Tibial nerve (tissue), 4 donors: ENCODE data around the gene MRPL1. TPM values are rescaled to one million over a fixed set of nuclear protein-coding genes. Genes with fewer than 3 reads are reported as not detected.

Experiments used
- DNase-seq, 2 donors: peaks; one replicate each; pipeline ENCODE4 v3.0.0-alpha.2; 2019; ENCODE audit warnings: low spot score in 2 of 2
- H3K27ac ChIP-seq, 4 donors: fragments of 200-600 bp; sonication (generic) in 3 of 4; one replicate each; pipeline ENCODE4 v1.5.1; 2017 to 2019; ENCODE audit warnings: mild to moderate bottlenecking in 1 of 4
- H3K27me3 ChIP-seq, 2 donors: fragments of 200-600 bp; sonication (generic) in 1 of 2; one replicate each; pipeline versions ENCODE4 v1.5.1 to v1.6.0; 2017 to 2019
- H3K36me3 ChIP-seq, 3 donors: fragments of 200-600 bp; sonication (generic); one replicate each; pipeline ENCODE4 v1.5.1; 2018 to 2019
- H3K4me1 ChIP-seq, 4 donors: fragments of 200-600 bp; sonication (generic) in 3 of 4; one replicate each; pipeline ENCODE4 v1.5.1; 2017 to 2019
- H3K4me3 ChIP-seq, 4 donors: fragments of 200-600 bp; sonication (generic) in 3 of 4; one replicate each; pipeline ENCODE4 v1.5.1; 2017 to 2019; ENCODE audit warnings: mild to moderate bottlenecking in 1 of 4, moderate library complexity in 1 of 4
- H3K9me3 ChIP-seq, 4 donors: fragments of 200-600 bp; sonication (generic) in 3 of 4; one replicate each; pipeline ENCODE4 v1.5.1; 2017 to 2019
- EP300 ChIP-seq, 2 donors: sonication (generic); formaldehyde crosslinking; IDR thresholded peaks; one replicate each; pipeline ENCODE4 v1.6.1; 2017; ENCODE audit warnings: antibody characterized with exemption in 2 of 2, mild to moderate bottlenecking in 1 of 2
- POLR2A ChIP-seq, 2 donors: fragments of 450-650 bp; IDR thresholded peaks; one replicate each; pipeline ENCODE4 v1.6.1; 2017; ENCODE audit warnings: antibody characterized with exemption in 2 of 2, mild to moderate bottlenecking in 2 of 2, moderate library complexity in 2 of 2
- WGBS, 2 donors: methylation state at CpG; one replicate each; pipeline ENCODE4 v1.1.5; 2018; 5-methylcytosine and 5-hydroxymethylcytosine counted together
- total RNA-seq, 4 donors: library from RNA; depleted of rRNA; stranded (reverse); fragments of >200 nt; gene quantifications; one replicate each; pipeline ENCODE4 v1.1.0, GENCODE V29; 2016
- TF ChIP-seq, protein P1 (sequence below), 5 experiments: fragments of 200-600 bp in 3 of 5; fragments of 450-650 bp in 2 of 5; sonication (generic) in 3 of 5; IDR thresholded peaks; one replicate each; pipeline ENCODE4 v1.5.1; 2016 to 2019; ENCODE audit warnings: antibody characterized with exemption in 5 of 5, mild to moderate bottlenecking in 3 of 5, moderate library complexity in 2 of 5

MRPL1 gene
- total RNA-seq, 4 donors from 2014 or later = 21.0 to 32.3 (median 26.9) TPM

DNA sequence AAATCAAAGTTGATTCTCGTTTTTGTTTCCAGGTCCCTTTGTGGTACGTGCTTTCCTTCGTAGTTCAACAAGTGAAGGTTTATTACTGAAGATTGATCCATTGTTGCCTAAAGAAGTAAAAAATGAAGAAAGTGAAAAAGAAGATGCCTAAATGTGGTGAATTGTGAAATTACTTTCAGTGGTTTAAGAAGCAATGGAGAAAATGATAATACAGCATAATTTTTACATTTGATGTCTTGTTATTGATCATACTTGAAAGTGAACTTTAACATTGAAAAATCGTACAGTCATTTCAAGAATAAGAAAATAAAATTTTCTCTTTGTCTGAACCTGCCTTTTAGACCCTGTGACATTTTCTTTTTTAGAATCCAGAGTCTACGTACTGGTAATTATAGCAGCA, 89.8 kb downstream of the MRPL1 start:
- H3K4me3 ChIP-seq = no peak overlapping the region
- no peaks in the 10 kb centered on the region for H3K4me1 ChIP-seq
- TF ChIP-seq POLR2A (IDR thresholded peaks at IDR 0.05) = no peak
- TF ChIP-seq, protein P1, sequence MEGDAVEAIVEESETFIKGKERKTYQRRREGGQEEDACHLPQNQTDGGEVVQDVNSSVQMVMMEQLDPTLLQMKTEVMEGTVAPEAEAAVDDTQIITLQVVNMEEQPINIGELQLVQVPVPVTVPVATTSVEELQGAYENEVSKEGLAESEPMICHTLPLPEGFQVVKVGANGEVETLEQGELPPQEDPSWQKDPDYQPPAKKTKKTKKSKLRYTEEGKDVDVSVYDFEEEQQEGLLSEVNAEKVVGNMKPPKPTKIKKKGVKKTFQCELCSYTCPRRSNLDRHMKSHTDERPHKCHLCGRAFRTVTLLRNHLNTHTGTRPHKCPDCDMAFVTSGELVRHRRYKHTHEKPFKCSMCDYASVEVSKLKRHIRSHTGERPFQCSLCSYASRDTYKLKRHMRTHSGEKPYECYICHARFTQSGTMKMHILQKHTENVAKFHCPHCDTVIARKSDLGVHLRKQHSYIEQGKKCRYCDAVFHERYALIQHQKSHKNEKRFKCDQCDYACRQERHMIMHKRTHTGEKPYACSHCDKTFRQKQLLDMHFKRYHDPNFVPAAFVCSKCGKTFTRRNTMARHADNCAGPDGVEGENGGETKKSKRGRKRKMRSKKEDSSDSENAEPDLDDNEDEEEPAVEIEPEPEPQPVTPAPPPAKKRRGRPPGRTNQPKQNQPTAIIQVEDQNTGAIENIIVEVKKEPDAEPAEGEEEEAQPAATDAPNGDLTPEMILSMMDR (IDR thresholded peaks at IDR 0.05) = no peak
- TF ChIP-seq EP300 (IDR thresholded peaks at IDR 0.05) = no peak
- H3K36me3 ChIP-seq = peaks cover 0 to 40% (median 0%) of the 10 kb centered on the region in 3 donors
- no peaks in the 10 kb centered on the region for H3K9me3 ChIP-seq
- 72 to 77% methylated on average over 5 of the region's 5 CpGs for WGBS, 2 donors
- H3K27ac ChIP-seq = no peak overlapping the region
- no peak for DNase-seq
- no peaks in the 10 kb centered on the region for H3K27me3 ChIP-seq

DNA sequence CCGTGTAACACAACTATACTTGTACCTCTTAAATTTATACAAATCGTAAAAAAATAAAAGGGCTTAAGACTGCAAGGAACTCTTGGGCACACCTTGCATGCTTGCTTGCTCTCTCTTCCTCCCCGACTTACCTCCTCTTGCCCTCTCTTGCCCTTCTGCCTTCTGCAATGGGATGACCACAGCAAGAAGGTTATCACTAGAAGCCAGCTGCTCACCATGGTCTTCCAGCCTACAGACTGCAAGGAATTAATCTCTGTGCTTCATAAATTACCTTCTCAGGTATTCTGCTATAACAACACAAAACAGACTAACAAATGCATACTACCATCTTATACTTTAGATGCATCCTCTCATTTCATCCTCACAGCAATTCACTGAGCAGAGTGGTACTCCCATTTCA, 92.1 kb downstream of the MRPL1 start:
- no peaks in the 10 kb centered on the region for H3K4me1 ChIP-seq
- WGBS, 2 donors = 88 to 90% methylated on average over 3 of the region's 3 CpGs
- TF ChIP-seq, protein P1 (IDR thresholded peaks at IDR 0.05) = no peak
- TF ChIP-seq POLR2A (IDR thresholded peaks at IDR 0.05) (no peak), EP300 (IDR thresholded peaks at IDR 0.05) (no peak)

DNA sequence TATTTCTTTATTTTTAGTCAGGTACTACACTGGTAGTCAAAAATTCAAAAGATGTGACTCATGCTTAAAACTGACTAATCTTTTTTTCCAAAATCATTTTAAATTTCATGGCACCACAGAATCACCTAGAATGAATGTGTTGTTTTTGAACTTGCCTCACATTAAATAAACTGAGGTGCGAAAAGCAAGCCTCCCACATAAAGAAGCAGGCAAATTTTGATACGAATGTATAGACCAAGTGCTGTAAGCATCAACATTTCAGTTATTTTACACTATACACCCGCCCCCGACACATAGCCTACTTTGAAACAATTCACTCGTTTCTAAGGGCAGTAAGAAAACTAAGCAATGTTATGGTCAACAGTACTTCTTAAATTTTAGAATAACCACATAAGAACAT, 94.3 kb downstream of the MRPL1 start:
- H3K4me3 ChIP-seq = no peak overlapping the region
- no peaks in the 10 kb centered on the region for H3K27me3 ChIP-seq
- no peaks in the 10 kb centered on the region for H3K4me1 ChIP-seq
- H3K27ac ChIP-seq = no peak overlapping the region
- no peaks in the 10 kb centered on the region for H3K9me3 ChIP-seq
- peaks cover 0 to 24% (median 0%) of the 10 kb centered on the region in 3 donors for H3K36me3 ChIP-seq
- WGBS, 2 donors = 80 to 84% methylated on average over 5 of the region's 5 CpGs
- no peak for DNase-seq
- no peak for TF ChIP-seq EP300 (IDR thresholded peaks at IDR 0.05)
- no peak for TF ChIP-seq POLR2A (IDR thresholded peaks at IDR 0.05)
- TF ChIP-seq, protein P1 (IDR thresholded peaks at IDR 0.05) = no peak

More for the DNA sequence above, 92.1 kb downstream of the MRPL1 start:
- Histone ChIP-seq H3K9me3 (no peaks in the 10 kb centered on the region), H3K4me3 (no peak overlapping the region), H3K27me3 (no peaks in the 10 kb centered on the region), H3K36me3 (peaks cover 0 to 40% (median 0%) of the 10 kb centered on the region in 3 donors), H3K27ac (no peak overlapping the region)
- no peak for DNase-seq

DNA sequence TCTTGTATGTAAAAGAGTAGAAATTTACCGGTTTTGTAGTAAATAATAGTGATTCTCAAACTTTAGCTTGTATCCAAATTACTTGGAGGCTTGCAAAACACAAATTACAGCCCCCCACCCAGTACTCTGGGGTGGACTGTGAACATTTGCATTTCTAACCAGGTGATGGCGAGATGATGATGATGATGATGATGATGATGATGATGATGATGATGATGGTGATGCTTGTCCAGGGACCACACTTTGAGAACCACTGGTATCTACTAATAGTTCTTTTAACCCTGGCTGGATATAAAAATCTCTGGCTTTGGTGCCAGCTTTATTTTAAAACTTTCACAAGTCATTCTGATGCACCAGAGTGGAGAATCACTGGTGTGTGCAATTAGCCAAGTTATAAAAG, 96.3 kb downstream of the MRPL1 start:
- TF ChIP-seq EP300 (IDR thresholded peaks at IDR 0.05) (no peak), POLR2A (IDR thresholded peaks at IDR 0.05) (no peak)
- TF ChIP-seq, protein P1 (IDR thresholded peaks at IDR 0.05) = no peak
- Histone ChIP-seq H3K27ac (no peak overlapping the region), H3K4me1 (no peaks in the 10 kb centered on the region), H3K36me3 (peaks cover 0 to 11% (median 0%) of the 10 kb centered on the region in 3 donors), H3K27me3 (no peaks in the 10 kb centered on the region), H3K9me3 (no peaks in the 10 kb centered on the region), H3K4me3 (no peak overlapping the region)
- WGBS, 2 donors = 81 to 84% methylated on average over 2 of the region's 2 CpGs
- no peak for DNase-seq

DNA sequence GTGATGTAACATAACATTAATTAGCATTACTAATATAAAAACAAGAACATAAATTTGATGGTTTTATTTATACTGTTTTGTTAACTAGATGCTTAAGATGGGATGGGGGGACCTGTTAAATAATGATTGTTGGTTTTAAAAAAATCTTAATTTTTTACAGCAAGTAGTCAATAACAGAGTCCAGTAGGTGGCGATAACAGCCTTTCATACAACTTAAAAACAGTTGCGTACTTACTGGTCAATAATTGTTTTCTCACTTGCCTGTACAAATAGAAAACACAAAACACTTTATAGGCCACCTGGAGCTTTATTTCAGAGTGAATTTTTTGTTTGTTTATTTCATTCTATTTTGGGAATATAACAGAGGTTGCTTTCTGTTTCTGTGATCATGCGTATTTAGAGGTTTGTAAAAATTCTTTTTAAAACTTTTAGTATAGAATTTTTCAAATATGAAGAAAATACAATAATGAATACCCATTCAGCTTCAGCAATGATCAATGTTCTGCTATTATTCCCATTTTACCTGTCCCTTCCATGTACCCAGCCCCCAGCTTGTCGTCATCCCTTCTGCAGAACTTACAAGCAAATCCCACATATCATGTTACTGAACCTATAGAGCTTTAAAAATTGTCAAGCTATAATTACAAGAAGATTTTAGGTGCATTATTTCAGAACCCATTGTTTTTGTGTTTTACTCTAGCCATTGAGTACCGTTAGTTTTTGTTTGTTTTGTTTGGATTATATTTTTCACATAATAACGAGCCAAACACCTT, 97.1 kb downstream of the MRPL1 start:
- Histone ChIP-seq H3K27me3 (no peaks in the 10 kb centered on the region), H3K4me1 (no peaks in the 10 kb centered on the region), H3K27ac (no peak overlapping the region), H3K4me3 (no peak overlapping the region), H3K9me3 (no peaks in the 10 kb centered on the region), H3K36me3 (peaks cover 0 to 2% (median 0%) of the 10 kb centered on the region in 3 donors)
- WGBS, 2 donors = 53% methylated on average over 6 of the region's 6 CpGs
- peak in 1 of 2 donors; percentile 30 for DNase-seq
- TF ChIP-seq, protein P1 (IDR thresholded peaks at IDR 0.05) = peak; percentile 49 to 70 (median 62)
- TF ChIP-seq EP300 (IDR thresholded peaks at IDR 0.05) (no peak), POLR2A (IDR thresholded peaks at IDR 0.05) (no peak)
